GM18909 (cell line): ENCODE results near the gene USP7.

Experiments used
- ATAC-seq: cut with Tn5 transposase; IDR thresholded peaks from one replicate; pipeline ENCODE4 v1.9.1; 2021; ENCODE audit warnings: mild to moderate bottlenecking; ENCODE audit not compliant: unreplicated experiment, poor library complexity

USP7 gene

GRCh38 chr16:8955828-8956227 lies 7.9 kb downstream of the USP7 start:
- no peak for ATAC-seq

DNA sequence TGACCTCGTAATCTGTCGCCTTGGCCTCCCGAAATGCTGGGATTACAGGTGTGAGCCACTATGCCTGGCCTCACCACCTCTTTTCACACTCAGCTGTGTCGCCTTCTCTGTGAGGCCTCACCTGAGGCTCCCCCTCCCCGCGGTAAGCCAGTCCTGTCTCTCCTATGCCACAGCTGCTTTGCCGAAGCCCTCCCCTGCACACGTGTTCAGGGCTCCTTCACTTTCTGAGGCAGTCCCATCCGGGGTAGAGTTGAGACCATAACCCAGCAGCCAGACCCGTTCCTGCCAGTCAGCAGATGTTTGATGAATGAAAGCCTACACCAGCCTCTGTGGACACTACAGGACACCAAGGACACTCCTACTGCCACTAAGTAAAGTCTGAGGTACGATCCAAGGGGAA lies 10.6 kb downstream of the USP7 start:
- ATAC-seq, result no peak

- no peak for ATAC-seq
Measured at GRCh38 chr16:8952281-8952751, 11.4 kb downstream of the USP7 start.

GRCh38 chr16:8951447-8952280 lies 12.0 kb downstream of the USP7 start:
- ATAC-seq, result no peak

DNA sequence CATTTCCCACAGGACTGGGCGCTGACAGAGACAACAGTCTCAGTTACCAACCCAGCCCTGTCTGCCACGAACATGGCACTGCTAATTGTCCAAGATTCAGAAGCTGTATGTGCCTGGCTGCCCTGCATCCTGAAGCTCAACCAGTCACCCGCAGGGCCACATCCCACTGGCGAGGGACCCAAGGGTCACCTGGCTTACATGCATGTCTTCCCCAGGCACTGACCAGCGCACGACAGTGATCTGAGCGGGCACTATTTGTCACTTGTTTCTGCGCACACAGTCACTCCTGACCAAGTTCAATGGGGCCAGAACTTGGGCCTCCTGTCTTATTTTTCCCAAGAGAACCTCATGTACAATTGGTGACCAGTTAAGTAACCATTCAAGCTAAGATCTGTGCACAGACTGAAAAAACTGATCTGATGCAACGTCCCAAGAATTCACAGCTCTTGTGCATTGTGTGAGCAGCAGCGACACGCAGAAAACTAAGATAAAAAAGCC lies 13.1 kb downstream of the USP7 start:
- no peak for ATAC-seq

DNA sequence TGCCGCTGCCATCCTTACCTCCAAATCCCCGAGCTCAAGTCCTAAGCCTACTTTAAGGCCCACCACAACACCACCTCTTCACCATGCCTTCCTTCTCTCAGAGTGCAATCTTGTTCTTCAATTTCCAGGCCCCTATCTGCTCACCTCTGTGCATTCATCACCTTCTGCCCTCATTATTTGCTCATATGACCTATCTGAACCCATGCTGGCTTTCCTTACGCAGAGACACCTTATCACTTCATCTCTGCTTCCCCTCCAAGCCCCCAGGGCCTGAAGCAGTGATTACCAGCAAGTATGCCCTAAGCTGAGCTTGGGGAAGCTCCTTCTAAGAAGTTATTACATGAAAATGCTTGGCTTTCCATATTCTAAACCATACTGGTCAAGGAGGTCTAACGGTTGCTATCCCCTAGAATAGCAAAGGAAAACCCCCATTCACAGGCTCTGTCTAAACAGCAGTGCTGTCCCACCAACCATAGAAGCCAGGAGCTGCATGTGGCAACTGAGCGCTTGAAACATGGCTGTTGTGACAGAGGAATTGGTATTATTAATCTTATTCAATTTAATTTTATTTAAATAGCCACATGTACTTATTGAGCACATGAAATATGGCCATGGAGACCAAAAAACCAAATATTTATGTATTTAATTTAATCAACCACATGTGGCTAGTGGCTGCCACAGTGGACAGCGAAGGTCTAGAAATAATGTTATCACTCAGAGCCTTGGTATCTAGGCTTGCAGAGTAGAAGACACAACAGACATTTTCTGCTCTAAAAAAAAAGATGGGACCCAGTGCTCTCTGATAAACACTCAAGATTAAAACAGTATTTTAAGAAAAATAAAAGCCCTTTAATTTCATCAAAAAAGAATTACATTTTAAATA lies 13.9 kb downstream of the USP7 start:
- no peak for ATAC-seq

DNA sequence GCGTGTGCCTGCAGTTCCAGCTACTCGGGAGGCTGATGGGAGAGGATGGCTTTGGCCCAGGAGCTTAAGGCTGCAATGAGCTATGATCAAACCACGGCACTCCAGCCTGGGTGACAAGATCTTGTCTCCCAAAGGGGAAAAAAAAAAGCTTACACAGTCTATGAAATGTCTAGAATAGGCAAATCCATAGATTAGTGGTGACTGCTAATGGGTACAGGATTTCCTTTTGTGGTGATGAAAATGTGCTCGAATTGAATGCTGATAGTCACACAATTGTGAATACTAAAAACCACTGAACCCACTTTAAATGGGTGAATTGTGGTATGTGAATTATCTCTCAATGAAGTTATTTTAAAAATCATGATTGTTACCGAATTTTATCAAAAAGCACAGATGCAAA lies 14.9 kb downstream of the USP7 start:
- ATAC-seq, result no peak

DNA sequence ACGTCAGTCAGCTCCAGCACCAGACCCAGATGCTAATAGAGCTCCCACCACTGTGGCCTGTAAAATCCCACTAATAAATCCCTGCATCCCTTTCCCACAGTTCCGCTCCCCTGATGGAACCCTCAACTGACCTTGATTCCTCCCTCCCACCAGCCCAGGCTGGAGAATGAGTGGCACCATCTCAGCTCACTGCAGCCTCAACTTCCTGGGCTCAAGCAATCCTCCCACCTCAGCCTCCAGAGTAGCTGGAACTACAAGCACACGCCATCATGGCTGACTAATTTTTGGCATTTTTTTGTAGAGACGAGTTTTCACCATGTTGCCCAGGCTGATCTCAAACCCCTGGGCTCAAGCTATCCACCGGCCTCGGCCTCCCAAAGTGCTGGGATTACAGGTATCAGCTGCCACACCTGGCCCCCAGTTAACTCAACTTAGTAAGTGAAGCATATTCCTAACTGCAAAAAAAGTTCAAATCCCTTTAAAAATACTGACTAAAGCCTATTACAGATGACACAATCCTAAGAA lies 15.6 kb downstream of the USP7 start:
- ATAC-seq, result no peak

GRCh38 chr16:8946544-8946943 lies 17.2 kb downstream of the USP7 start:
- ATAC-seq, result no peak

DNA sequence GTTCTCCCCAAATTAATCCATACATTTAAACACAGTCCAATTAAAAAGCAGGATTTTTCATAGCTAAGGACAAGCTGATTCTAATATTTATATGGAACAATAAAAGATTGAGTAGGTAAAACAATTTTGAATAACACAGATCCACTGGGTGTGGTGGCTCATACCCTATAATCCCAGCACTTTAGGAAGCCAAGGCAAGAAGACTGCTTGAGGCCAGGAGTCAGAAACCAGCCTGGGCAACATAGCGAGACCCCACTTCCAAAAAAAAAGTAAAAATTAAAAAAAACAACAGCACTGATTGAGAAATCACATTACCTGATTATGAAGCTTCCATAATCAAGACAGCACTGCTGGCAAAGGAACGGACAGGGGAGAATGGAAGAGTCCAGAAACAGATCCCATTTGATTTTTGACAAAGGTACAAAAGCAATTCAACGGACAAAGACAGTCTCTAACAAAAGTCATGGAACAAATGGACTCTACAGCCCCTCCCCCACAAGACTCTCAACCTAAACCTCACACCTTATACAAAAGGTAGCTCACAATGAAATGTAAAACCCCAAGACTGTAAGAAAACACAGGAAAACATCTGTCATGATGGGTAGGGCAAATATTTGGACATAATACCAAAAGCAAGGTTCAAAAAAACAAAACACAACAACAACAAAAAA lies 17.9 kb downstream of the USP7 start:
- no peak for ATAC-seq

- peak; percentile 66 for ATAC-seq
Measured at GRCh38 chr16:8943966-8944759, 19.5 kb downstream of the USP7 start.

GRCh38 chr16:8943001-8943763 lies 20.5 kb downstream of the USP7 start:
- no peak for ATAC-seq

DNA sequence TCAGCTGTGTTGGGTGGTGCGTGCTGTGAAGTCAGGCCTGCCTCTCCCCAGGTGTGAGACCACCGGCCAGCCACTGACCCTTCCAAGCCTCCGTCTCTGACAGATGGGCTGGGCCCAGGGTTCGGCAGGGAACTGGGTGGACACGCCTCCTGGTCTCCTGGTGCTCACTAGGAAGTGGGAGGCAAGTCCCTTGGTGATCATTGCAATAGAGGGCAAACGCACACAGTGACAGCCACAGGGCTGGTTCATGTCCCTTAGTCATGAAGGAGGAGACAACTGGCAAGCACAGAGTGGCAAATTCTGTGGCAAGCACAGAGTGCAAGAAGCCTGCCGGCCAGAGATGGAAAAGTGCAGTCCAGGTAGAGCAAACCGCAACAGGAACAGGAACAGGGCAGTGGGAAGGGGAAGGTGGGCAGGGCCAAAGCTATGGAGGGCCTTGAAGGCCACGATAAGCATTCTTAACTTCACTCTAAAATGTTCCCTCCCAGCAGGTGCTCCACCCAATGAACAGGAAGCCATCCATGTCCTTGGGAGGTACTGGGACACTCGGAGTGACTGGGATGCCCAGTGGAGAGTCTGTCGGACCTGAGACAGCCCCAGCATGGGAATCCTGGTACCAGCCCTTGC lies 21.9 kb downstream of the USP7 start:
- no peak for ATAC-seq

DNA sequence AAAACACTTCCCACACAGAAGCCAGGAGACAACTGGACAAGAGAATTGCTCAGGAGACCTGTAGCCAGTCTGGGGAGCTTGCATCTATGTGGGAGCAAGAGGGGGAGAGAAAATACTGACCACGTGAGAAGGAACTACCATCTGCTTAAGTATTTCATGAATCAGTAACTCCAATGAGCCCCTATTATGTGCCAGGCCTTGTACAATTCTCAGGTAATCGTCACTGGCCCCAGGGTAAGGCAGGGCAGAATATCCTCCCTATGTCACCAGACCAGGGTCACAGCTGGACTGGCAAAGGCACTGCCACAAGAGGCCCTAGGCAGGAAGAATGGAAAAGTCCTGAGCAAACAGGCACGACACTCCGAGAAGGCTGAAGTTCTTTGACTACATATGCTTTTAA lies 25.9 kb downstream of the USP7 start:
- ATAC-seq, result no peak

DNA sequence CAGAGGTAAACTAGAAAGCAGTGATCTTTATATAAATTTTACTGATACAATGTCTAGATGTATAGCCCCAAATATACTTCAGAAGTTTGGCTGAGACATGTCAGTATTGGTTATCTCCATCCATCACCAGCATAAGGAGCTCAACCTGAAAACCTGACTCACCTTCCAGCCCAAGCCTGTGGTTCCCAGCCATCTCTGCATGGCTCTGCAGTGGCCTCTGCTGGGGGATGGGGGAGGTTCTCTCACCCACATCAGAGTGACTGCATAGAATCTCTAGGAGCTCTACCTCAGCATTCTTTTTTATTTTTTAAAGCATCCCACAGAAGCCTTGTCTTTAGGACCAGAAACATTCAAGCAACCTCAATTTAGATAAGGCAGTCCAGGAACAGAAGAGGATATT lies 27.3 kb downstream of the USP7 start:
- ATAC-seq, result peak; percentile 82

DNA sequence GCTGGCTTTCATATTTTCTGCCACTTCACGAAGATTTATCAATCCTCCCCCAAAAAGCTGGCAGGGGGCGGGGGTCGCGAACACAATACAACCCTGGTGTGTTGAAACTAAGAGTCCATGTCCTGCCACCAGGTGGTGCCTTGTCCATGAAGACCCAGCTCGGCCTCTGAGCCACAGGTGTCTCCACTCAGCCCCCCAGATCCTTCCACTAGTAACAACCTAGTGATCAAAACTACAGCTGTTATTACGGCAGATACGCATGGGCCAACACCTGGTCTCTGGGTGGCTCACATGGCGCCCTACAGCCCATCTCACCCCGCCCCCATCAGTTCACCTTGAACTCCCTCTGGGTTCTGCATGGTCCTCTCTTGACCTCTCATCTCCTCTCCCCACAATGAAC lies 27.7 kb downstream of the USP7 start:
- ATAC-seq, result peak; percentile 24

- no peak for ATAC-seq
Measured at GRCh38 chr16:8934601-8935000, 29.1 kb downstream of the USP7 start.

GRCh38 chr16:8931859-8932258 lies 31.8 kb downstream of the USP7 start:
- no peak for ATAC-seq
